ENCODE measurements around the gene GLB1L3. TPM values are rescaled to one million over a fixed set of nuclear protein-coding genes. Genes with fewer than 3 reads are reported as not detected.

GLB1L3 gene
- total and polyA plus RNA-seq, 2 donors from 2014 or later: 0.06 to 0.17 TPM

GRCh38 chr11:134312807-134313206 lies 36.6 kb downstream of the GLB1L3 start:
- no peaks in the 10 kb centered on the region for H3K36me3 ChIP-seq (ENCODE audit: control insufficient read depth in 2 of 3, insufficient read depth in 3 of 3, low read length in 3 of 3)
- FAIRE-seq (no peak), DNase-seq (no peak)
- no peak overlapping the region for H3K9ac ChIP-seq (ENCODE audit: low read length in 3 of 3)
- H3K4me3 ChIP-seq (ENCODE audit: low read length in 3 of 3): no peak overlapping the region
- H3K4me1 ChIP-seq (ENCODE audit: control insufficient read depth in 2 of 3, insufficient read depth in 2 of 3, low read depth in 1 of 3, low read length in 3 of 3): no peaks in the 10 kb centered on the region
- TF ChIP-seq, protein P1, sequence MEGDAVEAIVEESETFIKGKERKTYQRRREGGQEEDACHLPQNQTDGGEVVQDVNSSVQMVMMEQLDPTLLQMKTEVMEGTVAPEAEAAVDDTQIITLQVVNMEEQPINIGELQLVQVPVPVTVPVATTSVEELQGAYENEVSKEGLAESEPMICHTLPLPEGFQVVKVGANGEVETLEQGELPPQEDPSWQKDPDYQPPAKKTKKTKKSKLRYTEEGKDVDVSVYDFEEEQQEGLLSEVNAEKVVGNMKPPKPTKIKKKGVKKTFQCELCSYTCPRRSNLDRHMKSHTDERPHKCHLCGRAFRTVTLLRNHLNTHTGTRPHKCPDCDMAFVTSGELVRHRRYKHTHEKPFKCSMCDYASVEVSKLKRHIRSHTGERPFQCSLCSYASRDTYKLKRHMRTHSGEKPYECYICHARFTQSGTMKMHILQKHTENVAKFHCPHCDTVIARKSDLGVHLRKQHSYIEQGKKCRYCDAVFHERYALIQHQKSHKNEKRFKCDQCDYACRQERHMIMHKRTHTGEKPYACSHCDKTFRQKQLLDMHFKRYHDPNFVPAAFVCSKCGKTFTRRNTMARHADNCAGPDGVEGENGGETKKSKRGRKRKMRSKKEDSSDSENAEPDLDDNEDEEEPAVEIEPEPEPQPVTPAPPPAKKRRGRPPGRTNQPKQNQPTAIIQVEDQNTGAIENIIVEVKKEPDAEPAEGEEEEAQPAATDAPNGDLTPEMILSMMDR (IDR thresholded peaks at IDR 0.05; ENCODE audit: borderline replicate concordance, extremely low read depth, insufficient read depth): no peak
- no peak overlapping the region for H3K27ac ChIP-seq (ENCODE audit: low read depth in 2 of 2, low read length in 2 of 2)
- H3K27me3 ChIP-seq (ENCODE audit: control insufficient read depth, insufficient read depth, low read length): no peaks in the 10 kb centered on the region
- intact Hi-C loops (cut with DNase I): no loop called here
- H3K9me3 ChIP-seq (ENCODE audit: control insufficient read depth in 2 of 3, insufficient read depth in 1 of 3, low read length in 3 of 3): peaks cover 0 to 6% (median 4%) of the 10 kb centered on the region in 3 donors

GRCh38 chr11:134313379-134313778 lies 37.2 kb downstream of the GLB1L3 start:
- Histone ChIP-seq H3K36me3 (ENCODE audit: control insufficient read depth in 2 of 3, insufficient read depth in 3 of 3, low read length in 3 of 3) (no peaks in the 10 kb centered on the region), H3K4me3 (ENCODE audit: low read length in 3 of 3) (no peak overlapping the region), H3K27me3 (ENCODE audit: control insufficient read depth, insufficient read depth, low read length) (no peaks in the 10 kb centered on the region), H3K9ac (ENCODE audit: low read length in 3 of 3) (no peak overlapping the region), H3K9me3 (ENCODE audit: control insufficient read depth in 2 of 3, insufficient read depth in 1 of 3, low read length in 3 of 3) (peaks cover 0 to 6% (median 4%) of the 10 kb centered on the region in 3 donors), H3K4me1 (ENCODE audit: control insufficient read depth in 2 of 3, insufficient read depth in 2 of 3, low read depth in 1 of 3, low read length in 3 of 3) (no peaks in the 10 kb centered on the region), H3K27ac (ENCODE audit: low read depth in 2 of 2, low read length in 2 of 2) (no peak overlapping the region)
- DNase-seq (no peak), FAIRE-seq (no peak)
- intact Hi-C loops (cut with DNase I): no loop called here
- TF ChIP-seq, protein P1 (IDR thresholded peaks at IDR 0.05; ENCODE audit: borderline replicate concordance, extremely low read depth, insufficient read depth): no peak

DNA sequence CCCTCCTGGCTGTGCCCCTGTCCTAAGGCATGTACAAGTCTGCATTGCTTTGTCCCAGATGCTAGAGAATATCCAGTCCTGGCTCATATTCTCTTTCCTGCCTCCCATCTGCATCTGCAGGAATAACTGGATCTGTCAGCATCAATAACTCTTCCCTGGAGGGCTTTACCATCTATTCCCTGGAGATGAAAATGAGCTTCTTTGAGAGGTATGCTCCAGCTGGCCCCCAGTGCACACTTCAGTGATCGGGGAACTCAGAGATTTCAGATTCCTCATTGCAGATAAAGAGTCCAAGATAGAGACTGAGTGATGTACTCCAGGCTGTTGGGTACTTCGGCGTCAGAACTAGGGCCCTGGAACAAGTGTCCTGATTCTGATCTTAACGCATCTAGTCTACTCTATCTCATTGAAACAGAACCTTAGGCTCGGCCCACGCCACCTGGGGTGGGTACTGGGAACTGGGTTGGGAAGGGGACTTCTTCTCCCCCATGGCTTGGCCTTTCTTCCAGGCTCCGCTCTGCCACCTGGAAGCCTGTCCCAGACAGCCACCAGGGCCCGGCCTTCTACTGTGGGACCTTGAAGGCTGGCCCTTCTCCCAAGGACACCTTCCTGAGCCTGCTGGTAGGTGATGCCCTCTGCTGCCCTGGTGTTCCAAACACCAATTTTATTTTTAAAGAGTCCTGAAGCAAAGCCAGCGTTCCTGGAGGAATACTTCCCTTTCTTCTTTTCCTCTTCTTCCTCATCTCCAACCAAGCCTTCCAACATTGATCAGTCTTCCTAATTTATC lies 37.8 kb downstream of the GLB1L3 start:
- no peak for DNase-seq
- Histone ChIP-seq H3K36me3 (ENCODE audit: control insufficient read depth in 2 of 3, insufficient read depth in 3 of 3, low read length in 3 of 3) (no peaks in the 10 kb centered on the region), H3K4me3 (ENCODE audit: low read length in 3 of 3) (no peak overlapping the region), H3K9me3 (ENCODE audit: control insufficient read depth in 2 of 3, insufficient read depth in 1 of 3, low read length in 3 of 3) (peaks cover 0 to 6% (median 4%) of the 10 kb centered on the region in 3 donors), H3K27ac (ENCODE audit: low read depth in 2 of 2, low read length in 2 of 2) (no peak overlapping the region), H3K27me3 (ENCODE audit: control insufficient read depth, insufficient read depth, low read length) (no peaks in the 10 kb centered on the region), H3K9ac (ENCODE audit: low read length in 3 of 3) (no peak overlapping the region), H3K4me1 (ENCODE audit: control insufficient read depth in 2 of 3, insufficient read depth in 2 of 3, low read depth in 1 of 3, low read length in 3 of 3) (no peaks in the 10 kb centered on the region)
- FAIRE-seq: no peak
- TF ChIP-seq, protein P1 (IDR thresholded peaks at IDR 0.05; ENCODE audit: borderline replicate concordance, extremely low read depth, insufficient read depth): no peak
- intact Hi-C loops (cut with DNase I): no loop called here

All from kidney (tissue), 14 donors.